Fibroblast of skin of back (primary cell): Measurements from ENCODE around the gene ZNF48. TPM values are rescaled to one million over a fixed set of nuclear protein-coding genes. Genes with fewer than 3 reads are reported as not detected.

Experiments
- DNase-seq: peaks from one replicate; pipeline ENCODE4 v3.0.0-alpha.2; 2013
- polyA plus RNA-seq, 2 experiments: library from polyadenylated mRNA; unstranded; fragments of 120-200 nt; gene quantifications; one replicate each; pipeline ENCODE4 v1.2.1, GENCODE V29; 2013; ENCODE audit not compliant: insufficient read length in 2 of 2

ZNF48 gene
- 10.6 TPM for polyA plus RNA-seq (2013, experiment 1 of 2; ENCODE audit: insufficient read length)
- 8.4 TPM for polyA plus RNA-seq (2013, experiment 2 of 2; ENCODE audit: insufficient read length)

DNA sequence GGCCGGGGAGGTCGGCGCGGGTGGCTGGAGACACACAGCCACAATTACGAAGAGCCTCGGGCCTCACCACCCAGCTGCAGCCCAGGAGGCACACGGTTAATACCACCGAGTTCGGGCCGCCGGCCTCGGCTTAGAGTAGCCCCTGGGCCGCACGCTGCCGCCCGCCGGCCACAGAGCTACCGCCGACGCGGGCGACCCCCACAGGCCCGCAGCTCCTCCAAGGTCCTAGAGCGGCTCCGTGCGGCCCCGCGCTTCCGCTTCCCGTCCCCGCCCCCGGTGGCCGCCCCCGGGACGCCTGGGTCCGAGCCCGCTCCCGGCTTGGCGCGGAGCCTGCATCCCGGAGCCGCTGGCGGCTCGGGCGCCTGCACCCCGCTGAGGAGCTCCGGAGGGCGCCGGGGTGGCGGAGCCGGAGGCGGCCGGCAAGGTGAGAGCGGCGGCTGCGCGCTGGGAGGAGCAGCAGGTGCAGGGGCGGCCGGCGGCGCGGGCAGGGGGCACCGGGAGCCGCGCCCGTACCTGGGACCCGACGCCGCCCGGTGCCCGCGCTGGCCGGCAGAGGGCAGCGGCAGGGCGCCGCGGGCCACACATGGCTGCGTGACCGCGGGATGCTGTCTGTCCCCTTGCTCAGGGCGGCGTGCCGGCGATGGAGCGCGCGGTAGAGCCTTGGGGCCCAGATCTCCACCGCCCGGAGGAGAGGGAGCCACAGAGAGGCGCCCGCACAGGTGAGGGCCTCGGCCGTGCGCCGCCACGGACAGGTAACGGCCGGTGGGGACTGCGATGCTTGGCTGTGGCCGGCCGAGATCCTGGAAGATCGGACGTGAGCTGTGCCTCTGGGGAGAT lies at the start of gene ZNF48:
Gene ZNF48, plus strand, starts transcription at position 266 of the 837 bp plus-strand sequence. Its CDS starts 375 bp downstream, at position 641.
- DNase-seq, result peak; percentile 90

DNA sequence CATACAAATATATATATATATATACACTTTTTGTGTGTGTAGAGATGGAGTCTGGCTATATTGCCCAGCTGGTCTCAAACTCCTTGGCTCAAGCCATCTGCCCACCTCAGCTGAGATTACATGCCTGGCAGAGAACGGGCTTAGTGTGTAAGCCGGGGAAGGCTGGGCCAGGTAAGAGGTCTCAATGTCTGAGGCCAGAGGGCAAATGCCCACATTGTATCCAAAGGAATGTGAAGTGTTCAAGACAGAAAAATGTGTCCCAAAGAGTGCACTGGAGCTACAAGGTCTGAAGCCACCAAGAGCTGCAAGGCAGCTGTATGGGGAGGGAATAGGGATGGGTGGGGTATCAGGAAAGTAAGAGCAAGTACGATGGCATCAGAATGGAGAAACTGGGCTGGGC lies 48.9 kb upstream of the ZNF48 start:
- DNase-seq, result no peak

DNA sequence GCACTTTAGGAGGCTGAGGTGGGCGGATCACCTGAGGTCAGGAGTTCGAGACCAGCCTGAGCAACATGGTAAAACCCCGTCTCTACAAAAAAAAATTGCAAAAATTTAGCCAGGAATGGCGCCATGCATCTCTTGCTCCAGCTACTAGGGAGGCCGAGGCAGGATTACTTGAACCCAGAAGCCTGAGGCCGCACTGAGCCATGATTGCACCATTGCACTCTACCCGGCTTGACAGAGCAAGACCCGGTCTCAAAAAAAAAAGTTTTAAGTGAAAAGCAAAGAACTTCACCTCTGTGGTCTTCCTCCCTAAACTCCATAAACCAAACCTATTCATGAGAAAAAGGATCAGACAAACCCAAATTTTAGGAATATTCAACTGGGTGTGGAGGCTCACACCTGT lies 47.1 kb upstream of the ZNF48 start:
- no peak for DNase-seq

DNA sequence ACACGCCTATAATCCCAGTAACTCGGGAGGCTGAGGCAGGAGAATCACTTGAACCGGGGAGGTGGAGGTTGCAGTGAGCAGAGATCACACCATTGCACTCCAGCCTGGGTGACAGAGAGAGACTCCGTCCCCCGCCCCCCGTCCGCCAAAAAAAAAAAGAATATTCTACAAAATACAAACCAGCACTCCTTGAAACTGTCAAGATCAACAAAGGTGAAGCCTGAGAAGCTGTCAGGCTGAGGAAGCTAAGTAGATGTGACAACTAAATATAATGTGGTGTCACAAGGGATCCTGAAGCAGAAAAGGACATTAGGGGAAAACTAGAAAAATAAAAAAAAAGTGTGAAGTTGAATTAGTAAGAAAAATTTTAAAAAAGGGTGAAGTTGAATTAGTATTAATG lies 46.3 kb upstream of the ZNF48 start:
- no peak for DNase-seq

DNA sequence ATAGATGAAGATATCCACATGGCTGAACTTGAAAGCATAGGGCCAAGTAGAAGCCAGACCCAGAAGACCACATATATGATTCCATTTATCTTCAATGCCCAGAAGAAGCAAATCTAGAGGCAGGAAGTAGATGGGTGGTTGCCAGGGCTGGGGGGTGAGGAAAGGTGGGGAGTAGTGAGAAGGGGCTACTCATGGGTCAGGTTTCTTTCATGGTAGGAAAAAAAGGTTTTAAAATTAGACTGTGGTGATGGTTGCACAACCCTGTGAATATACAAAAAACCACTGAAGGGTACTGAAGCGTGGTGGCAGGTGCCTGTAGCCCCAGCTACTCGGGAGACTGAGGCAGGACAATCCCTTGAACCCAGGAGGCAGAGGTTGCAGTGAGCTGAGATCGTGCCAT lies 45.5 kb upstream of the ZNF48 start:
- no peak for DNase-seq

DNA sequence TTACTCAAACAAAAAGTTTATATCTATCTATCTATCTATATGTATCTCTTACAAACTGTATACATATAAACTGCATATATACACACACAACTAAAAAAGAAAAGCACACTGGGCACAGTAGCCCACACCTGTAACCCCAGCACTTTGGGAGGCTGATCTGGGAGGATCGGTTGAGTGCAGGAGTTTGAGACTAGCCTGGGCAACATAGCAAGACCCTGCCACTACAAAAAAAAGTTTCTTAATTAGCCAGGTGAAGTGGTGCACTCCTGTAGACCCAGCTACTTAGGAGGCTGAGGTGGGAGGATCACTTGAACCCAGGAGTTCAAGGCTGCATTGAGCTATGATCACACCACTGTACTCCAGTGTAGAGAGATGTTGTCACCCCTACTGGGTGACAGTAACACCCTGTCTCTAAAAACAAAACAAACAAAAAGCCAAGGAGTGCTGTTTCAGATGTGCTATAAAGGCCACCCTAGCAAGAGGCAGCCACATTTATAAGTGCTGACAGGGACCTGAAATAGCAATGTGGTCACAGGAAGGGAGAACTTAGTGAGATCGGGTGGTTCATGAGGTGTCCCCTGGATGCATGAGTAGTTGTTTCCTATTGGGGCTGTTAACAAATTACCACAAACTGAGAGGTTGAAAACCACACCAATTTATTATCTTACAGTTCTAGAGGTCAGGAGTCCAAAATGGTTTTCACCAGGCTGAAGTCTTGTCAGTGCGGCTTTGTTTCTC lies 44.9 kb upstream of the ZNF48 start:
- no peak for DNase-seq

DNA sequence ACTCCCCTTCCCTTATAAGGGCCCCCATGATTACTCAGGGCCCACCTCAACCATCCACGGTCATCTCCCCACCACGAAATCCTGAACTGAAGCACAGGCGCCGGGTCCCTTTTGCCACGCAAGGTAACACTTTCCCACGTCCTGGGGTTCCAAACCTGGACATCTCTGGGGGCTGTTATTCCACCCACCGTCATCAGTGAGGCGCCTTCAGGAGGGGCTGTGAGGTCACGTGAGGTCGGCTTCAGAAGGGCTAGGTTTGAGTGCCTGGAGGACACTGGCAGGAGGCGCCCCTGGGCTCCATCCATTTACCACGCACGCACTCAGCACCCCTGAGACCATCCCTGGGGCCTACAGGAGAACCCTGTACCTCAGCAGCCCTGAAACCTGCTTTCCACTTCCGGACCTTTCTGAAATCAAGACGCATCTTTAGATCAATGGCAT lies 44.2 kb upstream of the ZNF48 start:
- DNase-seq, result no peak

DNA sequence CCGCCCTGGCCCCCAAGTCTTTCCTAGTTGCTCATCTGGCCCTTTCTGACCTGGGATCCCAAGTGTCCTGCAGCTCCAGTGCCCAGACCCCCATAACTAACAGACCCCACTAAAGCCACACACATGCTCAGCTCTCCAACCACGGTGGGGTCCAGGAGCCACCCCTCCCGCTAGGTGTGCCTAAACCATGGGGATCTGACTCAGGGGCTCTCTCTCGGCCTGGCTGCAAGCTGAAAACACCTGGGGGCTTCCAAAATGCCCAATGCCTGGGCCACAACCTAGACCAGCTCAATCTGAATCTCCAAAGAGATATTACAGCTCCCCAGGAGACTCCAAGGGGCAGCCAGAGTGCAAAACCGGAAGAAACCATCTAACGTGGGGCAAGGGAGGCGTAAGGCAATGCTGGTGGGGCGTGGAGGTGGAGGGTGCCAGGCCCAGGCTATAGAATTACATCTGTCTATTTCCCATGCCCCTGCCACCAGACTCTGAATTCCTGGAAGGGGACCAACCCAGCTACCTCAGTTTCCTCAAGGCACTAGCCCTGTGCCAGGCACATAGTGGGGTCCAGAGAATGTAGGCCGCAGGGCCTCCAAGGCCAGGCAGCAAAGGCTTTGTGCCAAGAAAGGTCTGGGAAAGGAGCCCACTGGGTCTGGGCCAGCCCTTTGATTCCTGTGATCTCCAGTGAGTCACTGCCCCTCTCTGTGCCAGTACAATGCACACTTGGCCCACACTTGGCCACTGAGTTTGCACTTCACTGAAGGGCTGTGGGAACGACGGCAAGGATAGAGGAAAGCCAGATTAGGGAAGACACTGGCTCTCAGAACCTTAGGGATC lies 43.4 kb upstream of the ZNF48 start:
- peak; percentile 36 for DNase-seq

DNA sequence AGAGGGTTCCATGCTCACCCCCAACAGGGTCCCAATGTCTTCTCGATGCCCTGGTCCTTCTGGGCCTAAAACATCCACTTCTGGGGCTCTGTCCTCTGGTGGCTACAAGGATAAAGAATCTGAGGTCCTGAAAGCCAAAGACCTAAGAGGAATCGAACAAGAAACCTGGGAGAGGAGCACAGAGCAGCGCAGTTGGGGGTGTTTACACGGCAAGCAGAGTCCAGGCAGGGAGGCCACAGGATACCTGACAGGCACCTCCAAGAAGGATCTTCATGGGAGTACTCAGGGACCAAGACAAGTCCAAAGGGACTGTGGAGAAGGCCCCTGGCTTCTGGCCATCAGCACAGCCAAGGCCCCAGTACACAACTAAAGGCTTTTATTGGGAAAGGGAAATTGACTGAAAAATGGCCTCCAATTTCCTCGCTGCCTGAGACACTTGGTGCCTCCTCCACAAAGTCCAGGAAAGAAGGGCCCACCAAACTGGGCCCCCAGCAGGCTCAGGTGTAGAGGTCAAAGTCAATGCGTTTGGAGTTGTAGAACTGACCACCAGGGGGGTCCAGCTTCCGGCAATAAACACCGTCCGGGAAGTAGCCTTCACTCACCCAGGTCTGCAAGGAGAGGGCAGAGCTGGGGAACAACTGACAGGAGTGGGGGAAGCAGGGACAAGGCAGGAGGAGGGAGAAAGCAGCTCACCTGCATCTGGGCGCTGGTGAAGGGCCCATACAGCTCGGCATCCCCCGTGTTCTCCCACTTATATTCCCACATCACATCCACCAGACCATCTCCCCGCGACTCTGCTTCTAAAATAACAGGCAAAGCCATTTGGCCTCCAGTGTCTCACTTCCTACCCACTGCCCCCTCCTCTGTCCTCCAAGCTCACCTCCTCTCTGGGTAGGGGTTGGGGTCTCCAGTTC lies 42.5 kb upstream of the ZNF48 start:
- no peak for DNase-seq

DNA sequence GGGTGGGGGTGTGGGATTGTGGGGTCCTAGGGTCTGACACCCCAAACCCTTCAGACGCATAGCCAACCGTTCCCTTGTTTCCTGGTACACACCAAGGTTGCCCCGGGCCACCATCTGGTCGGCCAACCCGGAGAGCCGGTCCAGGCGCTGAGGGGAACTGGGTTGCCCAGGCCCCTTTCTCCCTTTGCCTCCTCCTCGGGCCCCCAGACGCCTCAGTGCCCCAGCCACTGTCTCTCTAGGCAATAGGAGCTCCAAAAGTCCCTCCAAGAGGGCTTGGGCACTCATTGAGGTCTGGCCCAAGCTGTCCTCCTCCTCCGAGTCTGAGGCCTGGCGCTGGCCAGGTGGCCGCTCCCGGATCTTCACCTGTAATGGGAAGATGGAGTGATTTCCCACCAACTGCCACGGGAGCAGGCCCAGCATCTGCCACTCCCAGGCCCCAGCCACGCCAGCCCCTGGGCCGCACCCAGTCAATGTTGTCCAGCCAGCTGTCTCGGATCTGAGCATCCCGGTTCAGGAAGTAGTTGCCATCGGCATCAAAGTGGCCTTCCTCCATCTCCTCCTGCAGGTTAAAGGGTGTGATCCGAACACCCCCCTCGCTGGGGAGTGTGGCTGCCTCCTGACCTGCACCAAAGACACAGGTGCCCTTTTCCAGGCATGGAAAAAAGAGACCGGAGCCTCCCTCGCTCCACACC lies 41.6 kb upstream of the ZNF48 start:
- DNase-seq, result no peak

DNA sequence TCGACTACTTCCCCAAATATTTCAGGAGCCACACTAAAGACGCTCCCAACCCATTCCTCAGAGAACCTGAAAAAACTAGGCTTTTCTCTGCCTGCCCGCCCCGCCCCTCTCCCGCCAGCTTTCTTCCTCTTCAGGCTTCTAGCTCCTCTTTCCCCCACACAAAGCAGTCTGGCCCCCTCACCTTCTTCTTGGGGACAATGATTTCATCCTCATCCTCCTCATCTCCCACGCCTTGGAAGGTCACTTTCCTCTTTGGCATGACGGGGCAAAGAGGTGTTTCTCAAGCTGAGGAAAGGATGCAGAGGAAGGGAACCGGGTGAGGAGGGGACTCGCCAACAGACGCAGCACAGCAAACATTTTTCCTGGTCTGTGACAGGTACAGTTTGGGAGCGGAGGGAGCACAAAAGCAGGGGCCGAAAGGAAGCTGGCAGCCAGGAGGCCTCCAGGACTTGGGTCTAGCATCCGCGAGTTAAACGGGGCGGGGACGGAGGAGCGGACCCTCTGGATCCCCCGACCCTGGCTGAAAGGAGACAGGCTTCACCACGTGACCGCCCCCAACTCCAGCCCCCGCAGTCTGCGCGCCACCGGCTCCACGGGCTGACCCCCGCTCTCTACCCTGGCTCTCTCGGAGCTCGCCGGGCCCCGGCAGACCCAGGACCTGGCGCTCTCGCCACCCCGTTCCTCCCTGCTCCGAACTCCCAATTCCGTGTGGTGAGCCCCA lies 40.6 kb upstream of the ZNF48 start:
- peak; percentile 6 for DNase-seq

DNA sequence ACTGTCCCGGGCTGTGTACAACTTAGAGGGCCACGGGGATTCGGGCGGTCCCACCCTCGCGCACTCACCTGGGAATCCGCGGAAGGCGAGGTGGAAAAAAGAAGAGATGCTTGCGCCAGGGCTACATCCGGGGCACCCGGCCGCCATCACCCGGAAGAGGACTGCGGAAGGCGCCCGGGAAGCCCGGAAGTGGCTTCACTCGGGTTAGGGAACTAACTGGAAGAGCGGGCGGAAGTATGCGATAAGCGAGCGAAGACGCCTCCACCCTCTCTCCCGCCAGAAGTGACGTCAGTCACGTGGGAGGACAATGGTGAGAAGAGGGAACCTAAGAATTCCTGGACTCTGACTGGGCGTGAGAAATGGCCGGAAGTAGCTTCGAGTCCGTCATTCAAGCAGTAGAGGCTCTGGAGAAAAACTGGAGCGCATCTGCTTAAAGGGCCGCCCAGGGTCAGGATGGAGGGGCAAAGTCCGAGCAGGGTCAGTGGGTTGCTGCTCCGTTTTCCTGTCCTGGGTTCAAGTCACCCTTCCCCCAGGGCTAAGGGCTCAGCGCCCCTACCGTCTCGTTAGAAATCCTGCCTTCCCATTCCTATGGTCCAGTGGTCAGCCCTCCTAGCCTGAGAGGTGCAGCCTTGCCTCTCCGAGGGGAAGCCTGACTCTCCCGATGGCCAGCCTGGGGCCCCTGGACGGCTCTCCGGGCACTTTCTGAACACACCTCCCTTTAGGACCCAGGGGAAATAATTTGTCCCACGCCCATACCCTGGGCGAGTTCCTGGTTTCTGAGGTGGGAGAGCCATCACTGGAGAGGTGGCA lies 39.9 kb upstream of the ZNF48 start, which contains the start of gene CD2BP2:
Gene CD2BP2, minus strand, starts transcription at position 165 of the 810 bp plus-strand sequence. CDS start 627 bp downstream, outside the sequence.
- DNase-seq, result peak; percentile 100

DNA sequence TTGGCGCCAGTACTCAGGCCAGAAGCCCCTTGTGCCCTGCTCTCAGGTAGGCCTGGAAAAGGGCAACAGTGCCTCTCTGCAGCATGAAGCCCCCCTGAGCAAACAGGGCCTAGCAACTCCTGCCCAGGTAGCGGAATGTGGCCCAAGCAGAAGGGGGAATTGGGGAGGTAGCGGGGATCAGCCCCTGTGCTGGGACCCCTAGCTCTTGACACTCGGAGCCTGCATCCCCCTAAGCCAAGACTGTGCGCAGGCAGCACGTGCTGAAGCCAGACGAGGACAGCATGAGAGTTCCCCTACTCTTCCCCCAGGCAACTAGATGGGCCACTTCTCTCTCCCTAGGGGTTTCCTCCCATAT lies 39.3 kb upstream of the ZNF48 start:
- no peak for DNase-seq

DNA sequence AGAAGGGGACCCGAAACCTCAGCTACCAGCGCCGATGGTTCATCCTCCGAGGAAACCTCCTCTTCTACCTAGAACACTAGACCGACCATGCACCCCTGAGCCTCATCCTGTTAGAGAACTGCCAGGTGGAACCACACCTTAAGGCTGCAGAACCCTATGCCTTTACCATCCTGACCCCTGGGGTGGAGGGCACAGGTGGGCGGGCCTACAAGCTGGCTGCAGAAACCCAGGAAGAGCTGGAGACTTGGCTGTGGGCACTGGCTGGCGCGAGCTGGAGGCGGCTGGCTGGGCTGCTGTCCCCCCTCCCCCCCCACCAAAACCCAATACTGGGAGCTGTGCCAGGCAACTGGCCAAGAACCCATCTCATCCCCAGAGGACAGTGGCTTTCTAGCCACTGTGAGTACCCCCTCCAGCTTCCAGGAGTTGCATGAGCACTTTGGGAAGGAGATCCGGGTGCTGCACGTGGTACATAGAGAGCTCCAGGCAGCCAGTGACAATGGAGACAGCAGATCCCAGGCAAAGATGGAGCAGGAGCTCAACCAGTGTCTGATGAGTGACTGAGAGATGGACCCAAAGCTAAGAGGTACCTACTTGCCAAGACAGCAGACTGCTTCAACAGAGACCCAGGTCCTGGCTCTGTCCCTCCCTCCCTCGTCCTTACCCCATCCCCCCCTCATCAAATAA lies 38.7 kb upstream of the ZNF48 start:
- no peak for DNase-seq

DNA sequence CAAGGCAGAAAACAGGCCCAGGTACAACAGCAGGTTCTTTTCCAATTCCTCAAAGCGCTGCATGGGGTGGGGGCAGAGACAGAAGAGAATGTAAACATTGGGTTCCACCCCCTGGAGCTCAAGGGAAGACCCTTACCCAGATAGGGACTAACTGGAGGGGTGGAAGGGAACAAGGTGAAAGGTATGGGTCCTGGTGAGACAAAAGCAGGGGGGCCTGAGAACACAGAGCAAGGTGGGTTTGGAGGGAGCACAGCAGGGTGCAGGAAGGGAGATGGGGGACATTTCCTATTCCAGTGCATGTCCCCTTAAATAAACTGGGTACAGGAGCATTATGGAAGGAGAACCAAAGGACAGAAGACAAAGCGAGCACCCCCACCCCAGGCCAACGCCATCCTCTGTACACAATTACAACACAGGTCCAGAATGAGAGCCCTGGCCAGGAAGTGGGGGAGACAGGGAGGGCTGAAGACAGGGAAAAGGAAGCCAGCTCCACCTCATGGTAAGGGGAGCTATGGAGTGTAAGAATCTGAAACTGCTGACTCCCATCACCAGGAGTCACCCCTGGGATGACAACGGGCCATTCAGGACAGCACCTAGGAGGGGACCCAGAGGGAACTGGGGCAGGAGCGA lies 38.0 kb upstream of the ZNF48 start:
- DNase-seq, result no peak

DNA sequence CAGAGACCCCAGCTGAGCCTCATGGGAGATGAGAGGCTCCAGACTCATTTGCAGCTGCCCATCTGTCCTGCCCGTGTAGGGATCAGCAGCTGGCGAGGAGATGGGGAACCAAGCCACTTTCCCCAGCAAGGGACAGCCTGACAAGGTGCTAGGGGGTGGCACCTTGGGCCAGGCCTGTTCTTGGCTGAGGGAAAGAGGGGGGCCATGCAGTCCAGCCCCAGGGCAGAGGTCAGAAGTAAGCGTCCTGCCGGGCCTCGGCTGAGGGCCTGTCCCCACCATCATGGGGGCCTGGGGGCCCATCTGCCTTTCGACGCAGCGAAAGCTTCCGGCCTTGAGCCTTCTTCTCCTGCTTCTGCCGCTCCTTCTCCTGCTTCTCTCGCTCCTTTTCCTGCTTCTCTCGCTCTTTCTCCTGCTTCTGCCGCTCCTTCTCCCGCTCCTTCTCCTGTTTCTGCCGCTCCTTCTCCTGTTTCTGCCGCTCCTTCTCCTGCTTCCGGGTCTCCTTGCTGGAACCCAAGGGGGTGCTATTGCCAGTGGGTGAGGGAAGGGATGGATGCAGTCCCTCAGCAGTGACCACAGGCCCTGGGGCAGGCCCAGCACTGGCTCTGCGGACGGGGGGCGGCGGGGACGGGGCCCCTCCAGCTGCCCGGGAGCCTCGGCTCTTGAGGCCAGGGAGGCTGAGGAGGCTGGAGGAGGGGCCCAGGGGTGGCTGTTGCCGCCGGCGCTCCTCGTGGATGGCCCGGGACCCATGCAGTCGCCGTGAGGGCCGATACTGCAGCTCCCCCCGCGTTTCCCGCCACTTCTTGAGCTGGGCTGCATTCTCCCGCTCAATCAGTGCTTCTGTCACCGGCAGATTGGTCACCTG lies 37.3 kb upstream of the ZNF48 start:
- no peak for DNase-seq

DNA sequence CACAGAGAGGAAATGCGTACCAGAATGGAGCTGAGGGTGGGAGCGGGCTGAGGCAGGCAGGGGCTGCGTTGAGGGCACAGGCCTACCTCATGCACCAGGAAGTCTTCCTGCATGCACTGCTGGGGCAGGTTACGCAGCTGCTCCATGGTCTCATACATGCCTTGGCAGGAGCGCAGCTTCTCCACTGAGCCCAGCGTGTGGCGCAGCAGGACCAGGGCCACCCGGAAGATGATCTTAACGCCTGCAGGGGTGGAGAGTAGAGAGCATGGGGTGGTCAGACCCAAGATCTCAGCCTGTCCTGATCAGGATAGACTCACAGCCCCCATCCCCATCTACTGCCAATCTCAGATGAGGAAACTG lies 36.7 kb upstream of the ZNF48 start:
- no peak for DNase-seq
